MG63 (cell line): Measurements from ENCODE around the gene SLC4A7. TPM values are rescaled to one million over a fixed set of nuclear protein-coding genes. Genes with fewer than 3 reads are reported as not detected.
A peak's percentile ranks its signal among the peaks of the same experiment; 100 is the strongest.
"Not testable (repeated sequence)": the region's sequence is repeated elsewhere in the genome, so short reads cannot be mapped to it uniquely, and the experiment has no call there.

Experiments
- DNase-seq: peaks from one replicate; pipeline ENCODE4 v3.0.0-alpha.2; 2020
- H3K27me3 ChIP-seq: fragments of 250-450 bp; sonication (Bioruptor Pico); 2 replicates; pipeline ENCODE4 v1.5.1; 2020; ENCODE audit warnings: mild to moderate bottlenecking, moderate library complexity
- H3K36me3 ChIP-seq: fragments of 250-450 bp; sonication (Bioruptor Pico); 2 replicates; pipeline ENCODE4 v1.5.1; 2020; ENCODE audit warnings: mild to moderate bottlenecking, moderate library complexity
- H3K4me3 ChIP-seq: fragments of 250-450 bp; sonication (Bioruptor Pico); 2 replicates; pipeline ENCODE4 v1.5.1; 2020; ENCODE audit warnings: mild to moderate bottlenecking, moderate library complexity
- H3K9me3 ChIP-seq: fragments of 250-450 bp; sonication (Bioruptor Pico); 2 replicates; pipeline ENCODE4 v1.5.1; 2020; ENCODE audit warnings: mild to moderate bottlenecking, moderate library complexity
- total RNA-seq: library from RNA; depleted of rRNA; stranded (reverse); fragments of >200 nt; shearing (Covaris generic); gene quantifications from 2 replicates; pipeline ENCODE4 v1.2.3, GENCODE V29; 2014; ENCODE audit warnings: low replicate concordance

Gene SLC4A7
- total RNA-seq, 1 experiment from 2014 or later: 21.6 TPM

GRCh38 chr3:27354588-27355203, 129.5 kb downstream of the SLC4A7 start:
- Histone ChIP-seq H3K36me3 (no peaks in the 10 kb centered on the region; the same call in 1 of the 2 replicates), H3K4me3 (no peak overlapping the region), H3K27me3 (no peaks in the 10 kb centered on the region), H3K9me3 (no peaks in the 10 kb centered on the region)
- DNase-seq: no peak

GRCh38 chr3:27354161-27354560, 130.0 kb downstream of the SLC4A7 start:
- no peak for DNase-seq
- no peaks in the 10 kb centered on the region for H3K9me3 ChIP-seq
- no peak overlapping the region for H3K4me3 ChIP-seq
- no peaks in the 10 kb centered on the region; the same call in 1 of the 2 replicates for H3K36me3 ChIP-seq
- no peaks in the 10 kb centered on the region for H3K27me3 ChIP-seq

- no peak for DNase-seq
- H3K4me3 ChIP-seq: no peak overlapping the region
- H3K27me3 ChIP-seq: no peaks in the 10 kb centered on the region
- H3K36me3 ChIP-seq: no peaks in the 10 kb centered on the region; the same call in 1 of the 2 replicates
- H3K9me3 ChIP-seq: no peaks in the 10 kb centered on the region
Measured at GRCh38 chr3:27353221-27353620, 131.0 kb downstream of the SLC4A7 start.

GRCh38 chr3:27352047-27352446, 132.1 kb downstream of the SLC4A7 start:
- no peak for DNase-seq
- no peaks in the 10 kb centered on the region for H3K9me3 ChIP-seq

GRCh38 chr3:27349832-27350231, 134.4 kb downstream of the SLC4A7 start:
- no peak overlapping the region for H3K4me3 ChIP-seq
- DNase-seq: no peak
- peaks cover 3% of the 10 kb centered on the region for H3K36me3 ChIP-seq
- H3K27me3 ChIP-seq: no peaks in the 10 kb centered on the region
- no peaks in the 10 kb centered on the region for H3K9me3 ChIP-seq

More at GRCh38 chr3:27352047-27352446, 132.1 kb downstream of the SLC4A7 start:
- H3K27me3 ChIP-seq: no peaks in the 10 kb centered on the region
- H3K4me3 ChIP-seq: no peak overlapping the region
- H3K36me3 ChIP-seq: no peaks in the 10 kb centered on the region; the same call in 1 of the 2 replicates

GRCh38 chr3:27345959-27346865, 138.0 kb downstream of the SLC4A7 start:
- peaks cover 8% of the 10 kb centered on the region for H3K36me3 ChIP-seq
- no peak for DNase-seq
- no peak overlapping the region for H3K4me3 ChIP-seq
- H3K27me3 ChIP-seq: no peaks in the 10 kb centered on the region
- no peaks in the 10 kb centered on the region for H3K9me3 ChIP-seq

- Histone ChIP-seq H3K27me3 (no peaks in the 10 kb centered on the region), H3K4me3 (no peak overlapping the region), H3K36me3 (peaks cover 8% of the 10 kb centered on the region), H3K9me3 (no peaks in the 10 kb centered on the region)
- no peak for DNase-seq
Measured at GRCh38 chr3:27345493-27345892, 138.7 kb downstream of the SLC4A7 start.

GRCh38 chr3:27345045-27345444, 139.1 kb downstream of the SLC4A7 start:
- DNase-seq: no peak
- Histone ChIP-seq H3K9me3 (no peaks in the 10 kb centered on the region), H3K27me3 (no peaks in the 10 kb centered on the region), H3K36me3 (peaks cover 8% of the 10 kb centered on the region), H3K4me3 (no peak overlapping the region)

- Histone ChIP-seq H3K9me3 (no peaks in the 10 kb centered on the region), H3K27me3 (no peaks in the 10 kb centered on the region), H3K36me3 (peaks cover 8% of the 10 kb centered on the region), H3K4me3 (no peak overlapping the region)
- DNase-seq: no peak
Measured at GRCh38 chr3:27344192-27344591, 140.0 kb downstream of the SLC4A7 start.

- no peaks in the 10 kb centered on the region for H3K27me3 ChIP-seq
- peaks cover 11% of the 10 kb centered on the region for H3K36me3 ChIP-seq
- H3K4me3 ChIP-seq: no peak overlapping the region
- DNase-seq: no peak
- no peaks in the 10 kb centered on the region for H3K9me3 ChIP-seq
Measured at GRCh38 chr3:27342267-27342666, 141.9 kb downstream of the SLC4A7 start.

GRCh38 chr3:27340534-27340933, 143.7 kb downstream of the SLC4A7 start:
- Histone ChIP-seq H3K27me3 (no peaks in the 10 kb centered on the region), H3K36me3 (peaks cover 11% of the 10 kb centered on the region), H3K9me3 (no peaks in the 10 kb centered on the region), H3K4me3 (no peak overlapping the region)
- no peak for DNase-seq

GRCh38 chr3:27335571-27335970, 148.6 kb downstream of the SLC4A7 start:
- Histone ChIP-seq H3K36me3 (peaks cover 2% of the 10 kb centered on the region; the same call in 1 of the 2 replicates), H3K4me3 (no peak overlapping the region), H3K9me3 (no peaks in the 10 kb centered on the region), H3K27me3 (no peaks in the 10 kb centered on the region)
- no peak for DNase-seq

- peaks cover 9% of the 10 kb centered on the region for H3K36me3 ChIP-seq
- no peak overlapping the region for H3K4me3 ChIP-seq
- H3K27me3 ChIP-seq: no peaks in the 10 kb centered on the region
- H3K9me3 ChIP-seq: no peaks in the 10 kb centered on the region
- no peak for DNase-seq
Measured at GRCh38 chr3:27333843-27334242, 150.3 kb downstream of the SLC4A7 start.

GRCh38 chr3:27328982-27329762, 155.0 kb downstream of the SLC4A7 start:
- not testable (repeated sequence) for DNase-seq, H3K36me3 ChIP-seq, H3K9me3 ChIP-seq, H3K27me3 ChIP-seq, H3K4me3 ChIP-seq

- peak; percentile 78 for DNase-seq
- no peak overlapping the region for H3K4me3 ChIP-seq
- no peaks in the 10 kb centered on the region for H3K9me3 ChIP-seq
Measured at GRCh38 chr3:27326629-27327545, 157.3 kb downstream of the SLC4A7 start.

GRCh38 chr3:27326202-27326601, 158.0 kb downstream of the SLC4A7 start:
- no peaks in the 10 kb centered on the region for H3K9me3 ChIP-seq
- DNase-seq: no peak

More at GRCh38 chr3:27326629-27327545, 157.3 kb downstream of the SLC4A7 start:
- no peaks in the 10 kb centered on the region for H3K27me3 ChIP-seq
- peaks cover 8% of the 10 kb centered on the region for H3K36me3 ChIP-seq

More at GRCh38 chr3:27326202-27326601, 158.0 kb downstream of the SLC4A7 start:
- Histone ChIP-seq H3K36me3 (peaks cover 8% of the 10 kb centered on the region), H3K4me3 (no peak overlapping the region), H3K27me3 (no peaks in the 10 kb centered on the region)
